ENCODE results near the gene EPG5.

DNA sequence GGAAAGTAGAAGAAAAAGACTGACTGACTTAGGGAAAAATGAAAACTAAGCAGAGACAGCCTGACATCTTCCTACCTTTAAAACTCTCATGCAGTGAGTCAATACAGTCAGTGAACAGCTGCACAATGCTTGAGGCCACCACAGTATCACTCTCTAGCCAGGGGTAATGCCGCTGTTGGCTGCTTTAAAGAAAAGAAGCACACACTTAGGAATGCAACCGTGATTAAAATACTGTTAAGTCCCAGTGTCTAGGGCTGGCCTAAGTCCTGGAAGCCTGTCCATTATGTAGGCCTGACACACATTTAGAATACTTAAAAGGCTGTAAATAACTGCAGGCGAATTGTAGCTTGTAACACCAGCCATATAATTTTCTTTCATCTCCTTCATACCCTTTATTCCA is 91.0 kb downstream of the EPG5 start:
- TF ChIP-seq, protein P1, sequence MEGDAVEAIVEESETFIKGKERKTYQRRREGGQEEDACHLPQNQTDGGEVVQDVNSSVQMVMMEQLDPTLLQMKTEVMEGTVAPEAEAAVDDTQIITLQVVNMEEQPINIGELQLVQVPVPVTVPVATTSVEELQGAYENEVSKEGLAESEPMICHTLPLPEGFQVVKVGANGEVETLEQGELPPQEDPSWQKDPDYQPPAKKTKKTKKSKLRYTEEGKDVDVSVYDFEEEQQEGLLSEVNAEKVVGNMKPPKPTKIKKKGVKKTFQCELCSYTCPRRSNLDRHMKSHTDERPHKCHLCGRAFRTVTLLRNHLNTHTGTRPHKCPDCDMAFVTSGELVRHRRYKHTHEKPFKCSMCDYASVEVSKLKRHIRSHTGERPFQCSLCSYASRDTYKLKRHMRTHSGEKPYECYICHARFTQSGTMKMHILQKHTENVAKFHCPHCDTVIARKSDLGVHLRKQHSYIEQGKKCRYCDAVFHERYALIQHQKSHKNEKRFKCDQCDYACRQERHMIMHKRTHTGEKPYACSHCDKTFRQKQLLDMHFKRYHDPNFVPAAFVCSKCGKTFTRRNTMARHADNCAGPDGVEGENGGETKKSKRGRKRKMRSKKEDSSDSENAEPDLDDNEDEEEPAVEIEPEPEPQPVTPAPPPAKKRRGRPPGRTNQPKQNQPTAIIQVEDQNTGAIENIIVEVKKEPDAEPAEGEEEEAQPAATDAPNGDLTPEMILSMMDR (conservative IDR thresholded peaks at IDR 0.05; ENCODE audit: low read length) = no peak
- TF ChIP-seq EZH2phosphoT487 (IDR thresholded peaks at IDR 0.05; ENCODE audit: borderline replicate concordance, low read depth, low read length) = no peak
